ENCODE results near the gene TSLP.

DNA sequence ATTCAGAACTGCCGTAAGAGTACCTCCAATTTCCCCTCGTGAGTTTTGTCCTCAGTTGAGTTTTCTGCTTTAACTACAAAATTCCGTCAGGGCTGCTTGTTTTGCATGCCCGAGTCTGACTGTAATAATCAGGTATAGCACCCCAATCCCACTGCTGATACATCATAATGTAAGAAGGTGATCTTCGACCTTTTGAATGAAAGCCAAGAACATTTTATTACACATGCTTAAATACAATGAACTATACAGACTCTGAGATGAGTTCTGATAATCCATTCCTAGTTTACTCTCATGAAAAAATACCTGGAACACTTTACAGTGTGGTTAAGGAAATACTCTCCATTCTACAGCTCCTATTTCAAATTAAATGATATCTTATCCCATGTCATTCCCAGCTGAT lies 49.2 kb upstream of the TSLP start:
- TF ChIP-seq ZNF274 (IDR thresholded peaks at IDR 0.05; ENCODE audit: low read depth, low read length) = no peak
- no peak for TF ChIP-seq YY1 (IDR thresholded peaks at IDR 0.05; ENCODE audit: insufficient read depth, insufficient read length)
- TF ChIP-seq SUZ12 (IDR thresholded peaks at IDR 0.05; ENCODE audit: extremely low read depth, insufficient read depth, insufficient read length) = no peak
